Suppressor macrophage treated with lipopolysaccharide for 1 hour (primary cell): ENCODE results near the gene UIMC1.

Experiments used
- DNase-seq, 3 donors: peaks; one replicate each; pipeline ENCODE4 v3.0.0-alpha.2; 2020 to 2022

UIMC1 gene

GRCh38 chr5:176901260-176902101 lies 105.1 kb downstream of the UIMC1 start:
- peak; percentile 81 to 95 (median 95) for DNase-seq

GRCh38 chr5:176900780-176901204 lies 105.8 kb downstream of the UIMC1 start:
- no peak for DNase-seq

GRCh38 chr5:176899946-176900779 lies 106.4 kb downstream of the UIMC1 start:
- DNase-seq, result peak; percentile 40 to 51 (median 49)

- peak; percentile 75 to 81 (median 77) for DNase-seq
These were observed 107.2 kb downstream of the UIMC1 start, which contains the start of gene HK3 for GRCh38 chr5:176899296-176899891. Gene HK3 (minus strand): TSS chr5:176899346. CDS start chr5:176896159, 3,187 bp downstream.

- peak; percentile 57 to 75 (median 62) for DNase-seq
These were observed 109.3 kb downstream of the UIMC1 start for GRCh38 chr5:176897263-176897662.

GRCh38 chr5:176895831-176896230 lies 110.7 kb downstream of the UIMC1 start:
- DNase-seq, result peak in 1 of 3 donors; percentile 32

GRCh38 chr5:176894298-176894697 lies 112.3 kb downstream of the UIMC1 start:
- DNase-seq, result no peak

GRCh38 chr5:176892663-176893062 lies 113.9 kb downstream of the UIMC1 start:
- DNase-seq, result no peak

GRCh38 chr5:176891331-176891958 lies 115.1 kb downstream of the UIMC1 start:
- DNase-seq, result no peak

- no peak for DNase-seq
These were observed 115.9 kb downstream of the UIMC1 start for GRCh38 chr5:176890455-176891330.

- no peak for DNase-seq
These were observed 117.0 kb downstream of the UIMC1 start for GRCh38 chr5:176889321-176890280.

- DNase-seq, result no peak
These were observed 117.8 kb downstream of the UIMC1 start for GRCh38 chr5:176888865-176889165.

- DNase-seq, result no peak
These were observed 118.3 kb downstream of the UIMC1 start for GRCh38 chr5:176888016-176888864.

- no peak for DNase-seq
These were observed 119.2 kb downstream of the UIMC1 start for GRCh38 chr5:176887252-176887849.

GRCh38 chr5:176886336-176887251 lies 120.0 kb downstream of the UIMC1 start:
- no peak for DNase-seq

GRCh38 chr5:176884571-176884890 lies 122.0 kb downstream of the UIMC1 start:
- no peak for DNase-seq

- DNase-seq, result no peak
These were observed 122.6 kb downstream of the UIMC1 start for GRCh38 chr5:176883700-176884570.
